DOHH2 (cell line): ENCODE results near the gene KDM6B.

Source experiments
- H3F3A ChIP-seq: fragments of 200-600 bp; sonication (generic), shearing (Covaris generic); 2 replicates; pipeline ENCODE4 v1.6.0; 2016; ENCODE audit warnings: antibody characterized with exemption, mild to moderate bottlenecking; ENCODE audit not compliant: control insufficient read depth, insufficient read depth
- H3K27ac ChIP-seq: fragments of 200-600 bp; sonication (generic); 2 replicates; pipeline ENCODE4 v1.5.1; 2014; ENCODE audit warnings: low read depth, mild to moderate bottlenecking, low read length, moderate library complexity
- H3K27me3 ChIP-seq: fragments of 200-600 bp; sonication (generic); 2 replicates; pipeline ENCODE4 v1.6.1; 2014; ENCODE audit warnings: mild to moderate bottlenecking, low read length, mixed read lengths; ENCODE audit not compliant: control insufficient read depth
- H3K36me3 ChIP-seq: fragments of 200-600 bp; sonication (generic); 2 replicates; pipeline ENCODE4 v1.6.1; 2014; ENCODE audit warnings: mild to moderate bottlenecking, low read length, moderate library complexity, mixed read lengths; ENCODE audit not compliant: control insufficient read depth
- H3K4me1 ChIP-seq: fragments of 200-600 bp; sonication (generic); 2 replicates; pipeline ENCODE4 v1.6.1; 2014; ENCODE audit warnings: mild to moderate bottlenecking, low read length, mixed read lengths; ENCODE audit not compliant: control insufficient read depth
- H3K4me2 ChIP-seq: fragments of 200-600 bp; sonication (generic); 2 replicates; pipeline ENCODE4 v1.6.0; 2014; ENCODE audit warnings: mild to moderate bottlenecking, low read length, moderate library complexity
- H3K4me3 ChIP-seq: fragments of 200-600 bp; sonication (generic); 2 replicates; pipeline ENCODE4 v1.5.1; 2014; ENCODE audit warnings: mild to moderate bottlenecking, low read length, mixed read lengths
- H3K79me2 ChIP-seq: fragments of 200-600 bp; sonication (generic); 2 replicates; pipeline ENCODE4 v1.6.1; 2014; ENCODE audit warnings: mild to moderate bottlenecking, low read length, mixed read lengths; ENCODE audit not compliant: control insufficient read depth
- H3K9me2 ChIP-seq: fragments of 200-600 bp; sonication (generic); replicated peaks from 2 replicates; pipeline ENCODE4 v1.6.1; 2014; ENCODE audit warnings: mild to moderate bottlenecking, low read length, mixed read lengths; ENCODE audit not compliant: control insufficient read depth
- H3K9me3 ChIP-seq: fragments of 200-600 bp; sonication (generic); 2 replicates; pipeline ENCODE4 v1.6.1; 2014; ENCODE audit warnings: antibody characterized with exemption, low read length, mixed read lengths; ENCODE audit not compliant: control insufficient read depth, insufficient read depth
- H4K20me1 ChIP-seq: fragments of 200-600 bp; sonication (generic); 2 replicates; pipeline ENCODE4 v1.6.0; 2014; ENCODE audit warnings: low read depth, mild to moderate bottlenecking, antibody characterized with exemption, low read length, moderate library complexity; ENCODE audit not compliant: control insufficient read depth, insufficient read depth
- CTCF ChIP-seq: fragments of 200-600 bp; sonication (generic); IDR thresholded peaks from one replicate; pipeline ENCODE4 v1.5.1; 2014; ENCODE audit warnings: antibody characterized with exemption, mild to moderate bottlenecking, low read depth, low read length; ENCODE audit not compliant: poor library complexity, severe bottlenecking
- EZH2phosphoT487 ChIP-seq: fragments of 200-600 bp; sonication (generic); IDR thresholded peaks from 2 replicates; pipeline ENCODE4 v1.6.1; 2017; ENCODE audit warnings: borderline replicate concordance, mild to moderate bottlenecking, antibody characterized with exemption, low read length, moderate library complexity, mixed read lengths

The KDM6B gene

GRCh38 chr17:7835814-7836595, 2.0 kb downstream of the KDM6B start:
- H3K27me3 ChIP-seq, result peaks cover 12% of the 10 kb centered on the region; the same call in 1 of the 2 replicates
- peaks cover 39% of the 10 kb centered on the region for H3K79me2 ChIP-seq
- H3K27ac ChIP-seq, result peak overlapping the region; percentile 89
- H3K36me3 ChIP-seq, result peaks cover 25% of the 10 kb centered on the region
- H3K4me1 ChIP-seq, result peaks cover 48% of the 10 kb centered on the region
- TF ChIP-seq CTCF, result no peak
- TF ChIP-seq EZH2phosphoT487, result no peak
- H3K4me2 ChIP-seq, result peak overlapping the region; percentile 93
- peaks cover 31% of the 10 kb centered on the region for H3F3A ChIP-seq
- no peaks in the 10 kb centered on the region for H4K20me1 ChIP-seq
- H3K9me2 ChIP-seq, result no peaks in the 10 kb centered on the region
- H3K9me3 ChIP-seq, result no peaks in the 10 kb centered on the region
- peak overlapping the region; percentile 78 for H3K4me3 ChIP-seq

- Histone ChIP-seq H3F3A (peaks cover 36% of the 10 kb centered on the region), H3K4me1 (peaks cover 53% of the 10 kb centered on the region), H3K27me3 (peaks cover 6% of the 10 kb centered on the region; the same call in 1 of the 2 replicates), H3K9me2 (no peaks in the 10 kb centered on the region), H3K9me3 (no peaks in the 10 kb centered on the region), H4K20me1 (no peaks in the 10 kb centered on the region), H3K4me2 (peak overlapping the region; percentile 93), H3K4me3 (peak overlapping the region; percentile 78), H3K27ac (peak overlapping the region; percentile 89), H3K79me2 (peaks cover 47% of the 10 kb centered on the region), H3K36me3 (peaks cover 32% of the 10 kb centered on the region)
- TF ChIP-seq CTCF, result no peak
- TF ChIP-seq EZH2phosphoT487, result no peak
These were observed 2.8 kb downstream of the KDM6B start for GRCh38 chr17:7836596-7837407.

- TF ChIP-seq CTCF (no peak), EZH2phosphoT487 (no peak)
- H3K9me3 ChIP-seq, result no peaks in the 10 kb centered on the region
- peak overlapping the region; percentile 93 for H3K4me2 ChIP-seq
- peaks cover 40% of the 10 kb centered on the region for H3F3A ChIP-seq
- peaks cover 34% of the 10 kb centered on the region for H3K36me3 ChIP-seq
- peak overlapping the region; percentile 89 for H3K27ac ChIP-seq
- peaks cover 5% of the 10 kb centered on the region; the same call in 1 of the 2 replicates for H3K27me3 ChIP-seq
- H3K4me3 ChIP-seq, result peak overlapping the region; percentile 78
- H4K20me1 ChIP-seq, result no peaks in the 10 kb centered on the region
- H3K79me2 ChIP-seq, result peaks cover 48% of the 10 kb centered on the region
- peaks cover 53% of the 10 kb centered on the region for H3K4me1 ChIP-seq
- H3K9me2 ChIP-seq, result no peaks in the 10 kb centered on the region
These were observed 3.5 kb downstream of the KDM6B start for GRCh38 chr17:7837408-7838088.
